Fibroblast of peridontal ligament (primary cell): ENCODE results near the gene SPIN3.
"Not testable (repeated sequence)": the region's sequence is repeated elsewhere in the genome, so short reads cannot be mapped to it uniquely, and the experiment has no call there.

Source experiments
- DNase-seq: peaks from one replicate; pipeline ENCODE4 v3.0.0-alpha.2; 2010; ENCODE audit errors: extremely low read depth

SPIN3 gene

GRCh38 chrX:56995271-56995994, at the start of gene SPIN3:
Gene SPIN3, minus strand, starts transcription at chrX:56995541. Its CDS starts 594 bp downstream, at chrX:56994947.
- peak; percentile 49 for DNase-seq

GRCh38 chrX:57044245-57044644, 48.9 kb upstream of the SPIN3 start:
- no peak for DNase-seq

- not testable (repeated sequence) for DNase-seq
Observed at GRCh38 chrX:57037265-57037664, 41.9 kb upstream of the SPIN3 start.

- DNase-seq = peak; percentile 3
Observed at GRCh38 chrX:56994375-56995270, 718 bp downstream of the SPIN3 start.

GRCh38 chrX:56987741-56988140, 7.6 kb downstream of the SPIN3 start:
- no peak for DNase-seq

- DNase-seq = no peak
Observed at GRCh38 chrX:56986138-56986537, 9.2 kb downstream of the SPIN3 start.

- DNase-seq = peak; percentile 55
Observed at GRCh38 chrX:56978172-56978571, 17.2 kb downstream of the SPIN3 start.

- DNase-seq = no peak
Observed at GRCh38 chrX:56975611-56976010, 19.7 kb downstream of the SPIN3 start.

- no peak for DNase-seq
Observed at GRCh38 chrX:56974408-56974807, 20.9 kb downstream of the SPIN3 start.

- DNase-seq = no peak
Observed at GRCh38 chrX:56969559-56969958, 25.8 kb downstream of the SPIN3 start.

- DNase-seq = no peak
Observed at GRCh38 chrX:56968980-56969379, 26.4 kb downstream of the SPIN3 start.

GRCh38 chrX:56963377-56963776, 32.0 kb downstream of the SPIN3 start:
- DNase-seq = no peak

- no peak for DNase-seq
Observed at GRCh38 chrX:56947699-56948098, 47.6 kb downstream of the SPIN3 start.

- peak; percentile 7 for DNase-seq
Observed at GRCh38 chrX:56946201-56946600, 49.1 kb downstream of the SPIN3 start.

- DNase-seq = not testable (repeated sequence)
Observed at GRCh38 chrX:56945226-56945625, 50.1 kb downstream of the SPIN3 start.

- no peak for DNase-seq
Observed at GRCh38 chrX:56943264-56943663, 52.1 kb downstream of the SPIN3 start.
